ENCODE data around the gene TTBK2. TPM values are rescaled to one million over a fixed set of nuclear protein-coding genes. Genes with fewer than 3 reads are reported as not detected.
A peak's percentile ranks its signal among the peaks of the same experiment; 100 is the strongest.

The TTBK2 gene
- total and polyA plus RNA-seq, 2 experiments from 2014 or later: 11.9 to 29.0 TPM

GRCh38 chr15:42820811-42821210, 99.8 kb downstream of the TTBK2 start:
- H3K36me3 ChIP-seq: peaks cover 7% of the 10 kb centered on the region
- H3K4me1 ChIP-seq (ENCODE audit: low read depth): no peaks in the 10 kb centered on the region
- H3K9me3 ChIP-seq (ENCODE audit: low read depth): no peaks in the 10 kb centered on the region
- no peak for DNase-seq (ENCODE audit: low read depth in 1 of 2, low spot score in 1 of 2)
- no peak for TF ChIP-seq CTCF (IDR thresholded peaks at IDR 0.05; ENCODE audit: low read depth, low read length)
- H3K4me3 ChIP-seq: no peak overlapping the region
- no peaks in the 10 kb centered on the region for H3K27me3 ChIP-seq
- no peak overlapping the region for H3K27ac ChIP-seq

- H3K27ac ChIP-seq: no peak overlapping the region
- peaks cover 7% of the 10 kb centered on the region for H3K36me3 ChIP-seq
- H3K9me3 ChIP-seq (ENCODE audit: low read depth): no peaks in the 10 kb centered on the region
- no peak for TF ChIP-seq CTCF (IDR thresholded peaks at IDR 0.05; ENCODE audit: low read depth, low read length)
- H3K4me3 ChIP-seq: no peak overlapping the region
- no peaks in the 10 kb centered on the region for H3K4me1 ChIP-seq (ENCODE audit: low read depth)
- no peaks in the 10 kb centered on the region for H3K27me3 ChIP-seq
- DNase-seq (ENCODE audit: low read depth in 1 of 2, low spot score in 1 of 2): peak in 1 of 2 donors; percentile 89
Measured at GRCh38 chr15:42819786-42820185, 100.8 kb downstream of the TTBK2 start.

- H3K4me1 ChIP-seq (ENCODE audit: low read depth): no peaks in the 10 kb centered on the region
- no peak overlapping the region for H3K4me3 ChIP-seq
- no peak for TF ChIP-seq CTCF (IDR thresholded peaks at IDR 0.05; ENCODE audit: low read depth, low read length)
- peaks cover 5% of the 10 kb centered on the region for H3K36me3 ChIP-seq
- no peak overlapping the region for H3K27ac ChIP-seq
- H3K27me3 ChIP-seq: no peaks in the 10 kb centered on the region
- no peak for DNase-seq (ENCODE audit: low read depth in 1 of 2, low spot score in 1 of 2)
- H3K9me3 ChIP-seq (ENCODE audit: low read depth): no peaks in the 10 kb centered on the region
Measured at GRCh38 chr15:42811433-42811832, 109.1 kb downstream of the TTBK2 start.

- Histone ChIP-seq H3K9me3 (ENCODE audit: low read depth) (no peaks in the 10 kb centered on the region), H3K4me1 (ENCODE audit: low read depth) (no peaks in the 10 kb centered on the region), H3K36me3 (peaks cover 5% of the 10 kb centered on the region), H3K27ac (no peak overlapping the region), H3K4me3 (no peak overlapping the region), H3K27me3 (no peaks in the 10 kb centered on the region)
- DNase-seq (ENCODE audit: low read depth in 1 of 2, low spot score in 1 of 2): no peak
- no peak for TF ChIP-seq CTCF (IDR thresholded peaks at IDR 0.05; ENCODE audit: low read depth, low read length)
Measured at GRCh38 chr15:42808913-42809312, 111.7 kb downstream of the TTBK2 start.

GRCh38 chr15:42805266-42805665, 115.3 kb downstream of the TTBK2 start:
- H3K36me3 ChIP-seq: peaks cover 6% of the 10 kb centered on the region
- H3K4me3 ChIP-seq: no peak overlapping the region
- no peaks in the 10 kb centered on the region for H3K27me3 ChIP-seq
- H3K27ac ChIP-seq: no peak overlapping the region
- H3K4me1 ChIP-seq (ENCODE audit: low read depth): no peaks in the 10 kb centered on the region
- no peaks in the 10 kb centered on the region for H3K9me3 ChIP-seq (ENCODE audit: low read depth)
- no peak for TF ChIP-seq CTCF (IDR thresholded peaks at IDR 0.05; ENCODE audit: low read depth, low read length)
- no peak for DNase-seq (ENCODE audit: low read depth in 1 of 2, low spot score in 1 of 2)

GRCh38 chr15:42804739-42805138, 115.8 kb downstream of the TTBK2 start:
- peaks cover 6% of the 10 kb centered on the region for H3K36me3 ChIP-seq
- H3K27ac ChIP-seq: no peak overlapping the region
- TF ChIP-seq CTCF (IDR thresholded peaks at IDR 0.05; ENCODE audit: low read depth, low read length): no peak
- H3K4me1 ChIP-seq (ENCODE audit: low read depth): no peaks in the 10 kb centered on the region
- H3K27me3 ChIP-seq: no peaks in the 10 kb centered on the region
- H3K4me3 ChIP-seq: no peak overlapping the region
- H3K9me3 ChIP-seq (ENCODE audit: low read depth): no peaks in the 10 kb centered on the region
- no peak for DNase-seq (ENCODE audit: low read depth in 1 of 2, low spot score in 1 of 2)

Measured in cardiac muscle cell (in vitro differentiated cells and primary cell).